ENCODE results near the gene SRSF8. TPM values are rescaled to one million over a fixed set of nuclear protein-coding genes. Genes with fewer than 3 reads are reported as not detected.
A peak's percentile ranks its signal among the peaks of the same experiment; 100 is the strongest.

The SRSF8 gene
- total RNA-seq, 1 donor from 2014 or later: 57.6 TPM

GRCh38 chr11:95082576-95083001 lies 15.9 kb downstream of the SRSF8 start:
- Mint-ChIP-seq H3K36me3 (ENCODE audit: unreplicated experiment) (no peaks in the 10 kb centered on the region), H3K4me1 (ENCODE audit: unreplicated experiment) (peaks cover 54% of the 10 kb centered on the region), H3K4me3 (ENCODE audit: unreplicated experiment) (no peak overlapping the region), H3K27me3 (ENCODE audit: unreplicated experiment) (peaks cover 3% of the 10 kb centered on the region), H3K9me3 (ENCODE audit: unreplicated experiment) (no peaks in the 10 kb centered on the region), H3K27ac (ENCODE audit: unreplicated experiment) (peak overlapping the region; percentile 93)
- no peak for DNase-seq (ENCODE audit: extremely low spot score, unreplicated experiment)
- TF ChIP-seq CTCF (IDR thresholded peaks at IDR 0.05): no peak

GRCh38 chr11:95084509-95084908 lies 17.8 kb downstream of the SRSF8 start:
- Mint-ChIP-seq H3K4me3 (ENCODE audit: unreplicated experiment) (no peak overlapping the region), H3K27me3 (ENCODE audit: unreplicated experiment) (peaks cover 3% of the 10 kb centered on the region), H3K4me1 (ENCODE audit: unreplicated experiment) (peaks cover 44% of the 10 kb centered on the region), H3K36me3 (ENCODE audit: unreplicated experiment) (no peaks in the 10 kb centered on the region), H3K27ac (ENCODE audit: unreplicated experiment) (no peak overlapping the region), H3K9me3 (ENCODE audit: unreplicated experiment) (no peaks in the 10 kb centered on the region)
- TF ChIP-seq CTCF (IDR thresholded peaks at IDR 0.05): no peak
- DNase-seq (ENCODE audit: extremely low spot score, unreplicated experiment): no peak

DNA sequence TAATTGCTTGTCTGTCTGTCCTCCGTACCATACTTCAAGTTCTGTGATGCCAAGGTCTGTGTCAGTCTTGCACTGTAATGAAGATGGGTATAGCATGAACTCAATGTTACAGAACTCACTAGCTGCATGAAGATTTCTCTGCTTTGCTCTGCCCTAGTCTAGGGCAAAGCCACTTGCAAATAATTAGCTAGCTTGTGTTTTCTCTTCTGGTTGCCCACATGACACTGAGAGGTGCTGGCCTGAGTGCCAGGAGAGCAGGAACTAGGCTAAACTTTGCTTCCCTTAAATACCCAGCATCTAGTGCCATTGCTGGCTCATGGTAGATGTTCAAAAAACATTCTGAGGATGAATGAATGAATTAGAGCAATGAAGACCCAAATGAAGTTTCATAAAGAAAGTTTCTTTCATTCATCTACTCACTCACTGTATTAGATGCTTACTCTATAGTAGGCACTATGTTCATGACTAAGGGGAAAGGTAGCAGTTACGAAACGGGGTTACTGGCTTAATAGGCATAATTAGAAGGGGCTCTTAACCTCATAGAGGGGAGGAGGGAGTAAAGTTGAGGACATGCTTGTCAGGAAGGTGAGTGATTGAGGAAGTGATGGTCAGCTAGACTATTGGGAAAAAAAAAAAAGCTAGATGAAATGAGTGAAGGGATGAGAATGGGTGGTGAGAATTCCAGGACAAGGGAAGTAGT lies 18.5 kb downstream of the SRSF8 start:
- peaks cover 3% of the 10 kb centered on the region for H3K27me3 Mint-ChIP-seq (ENCODE audit: unreplicated experiment)
- no peak overlapping the region for H3K4me3 Mint-ChIP-seq (ENCODE audit: unreplicated experiment)
- no peak for TF ChIP-seq CTCF (IDR thresholded peaks at IDR 0.05)
- no peaks in the 10 kb centered on the region for H3K36me3 Mint-ChIP-seq (ENCODE audit: unreplicated experiment)
- H3K27ac Mint-ChIP-seq (ENCODE audit: unreplicated experiment): no peak overlapping the region
- H3K9me3 Mint-ChIP-seq (ENCODE audit: unreplicated experiment): no peaks in the 10 kb centered on the region
- DNase-seq (ENCODE audit: extremely low spot score, unreplicated experiment): no peak
- peaks cover 38% of the 10 kb centered on the region for H3K4me1 Mint-ChIP-seq (ENCODE audit: unreplicated experiment)

DNA sequence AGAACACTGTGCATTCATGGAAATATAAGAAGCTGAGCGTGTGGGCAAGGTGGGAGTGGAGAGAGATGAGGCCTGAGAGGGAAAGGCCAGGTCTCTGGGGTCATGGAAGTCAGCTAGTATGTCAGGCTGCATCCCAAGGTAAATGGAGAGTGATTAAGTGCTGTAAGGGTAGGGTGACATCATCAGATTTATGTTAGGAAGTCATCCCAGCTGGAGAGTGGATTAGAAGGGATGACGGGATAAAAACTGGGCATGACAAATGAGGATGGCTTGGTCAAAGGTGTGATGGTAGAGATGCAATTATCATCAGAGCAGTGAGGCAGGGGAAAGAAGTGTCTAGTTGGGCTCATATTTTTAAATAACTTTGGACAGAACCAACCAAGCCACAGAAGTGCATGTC lies 19.4 kb downstream of the SRSF8 start:
- Mint-ChIP-seq H3K27ac (ENCODE audit: unreplicated experiment) (no peak overlapping the region), H3K36me3 (ENCODE audit: unreplicated experiment) (no peaks in the 10 kb centered on the region), H3K9me3 (ENCODE audit: unreplicated experiment) (no peaks in the 10 kb centered on the region), H3K27me3 (ENCODE audit: unreplicated experiment) (peaks cover 3% of the 10 kb centered on the region), H3K4me3 (ENCODE audit: unreplicated experiment) (no peak overlapping the region), H3K4me1 (ENCODE audit: unreplicated experiment) (peaks cover 39% of the 10 kb centered on the region)
- DNase-seq (ENCODE audit: extremely low spot score, unreplicated experiment): no peak
- TF ChIP-seq CTCF (IDR thresholded peaks at IDR 0.05): no peak

DNA sequence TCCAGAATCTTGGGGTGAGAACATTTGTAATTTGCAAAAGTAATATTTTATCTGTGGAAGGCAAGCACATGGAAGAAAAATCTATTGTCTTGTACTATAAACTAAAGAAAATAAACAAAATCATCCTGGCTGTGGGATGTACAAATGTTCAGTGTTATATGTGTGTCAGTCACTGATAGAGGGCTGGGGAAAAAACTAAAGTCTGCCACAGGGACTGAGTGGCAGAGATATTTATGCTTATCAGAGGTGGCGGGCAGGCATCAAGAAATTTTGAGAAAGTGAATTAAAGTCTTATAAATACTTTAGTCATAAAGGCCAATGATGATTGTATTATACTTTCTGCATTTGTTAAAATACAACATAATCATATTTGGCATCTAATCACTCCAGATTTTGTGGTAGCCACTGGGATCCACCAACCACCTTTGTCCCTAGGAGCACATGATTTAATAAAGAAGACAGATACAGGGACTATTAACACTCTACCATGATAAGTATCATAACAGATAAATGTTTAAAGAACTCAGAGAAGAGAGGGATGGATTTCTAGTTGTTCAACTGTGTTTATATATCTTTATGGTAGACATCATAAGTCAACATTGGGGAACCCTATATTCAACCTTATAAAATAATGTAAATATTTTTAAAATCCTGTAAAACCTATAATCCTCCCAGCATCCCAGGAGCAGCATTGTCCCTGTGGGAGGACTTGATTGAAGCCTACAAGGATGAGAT lies 20.3 kb downstream of the SRSF8 start:
- H3K27me3 Mint-ChIP-seq (ENCODE audit: unreplicated experiment): peaks cover 3% of the 10 kb centered on the region
- H3K27ac Mint-ChIP-seq (ENCODE audit: unreplicated experiment): no peak overlapping the region
- no peak overlapping the region for H3K4me3 Mint-ChIP-seq (ENCODE audit: unreplicated experiment)
- H3K9me3 Mint-ChIP-seq (ENCODE audit: unreplicated experiment): no peaks in the 10 kb centered on the region
- H3K4me1 Mint-ChIP-seq (ENCODE audit: unreplicated experiment): peaks cover 39% of the 10 kb centered on the region
- TF ChIP-seq CTCF (IDR thresholded peaks at IDR 0.05): no peak
- no peak for DNase-seq (ENCODE audit: extremely low spot score, unreplicated experiment)
- H3K36me3 Mint-ChIP-seq (ENCODE audit: unreplicated experiment): no peaks in the 10 kb centered on the region

Data from osteocyte (in vitro differentiated cells).